Fibroblast of skin of right quadriceps (primary cell): ENCODE data around the gene EGFR.

Source experiments
- DNase-seq: peaks from one replicate; pipeline ENCODE4 v3.0.0-alpha.2; 2013

EGFR gene

GRCh38 chr7:55083206-55083605 lies 64.4 kb downstream of the EGFR start:
- DNase-seq = peak; percentile 81

- no peak for DNase-seq
Observed at GRCh38 chr7:55084307-55084706, 65.5 kb downstream of the EGFR start.

GRCh38 chr7:55085511-55086412 lies 66.9 kb downstream of the EGFR start:
- no peak for DNase-seq

GRCh38 chr7:55086413-55087201 lies 67.8 kb downstream of the EGFR start:
- peak; percentile 90 for DNase-seq

GRCh38 chr7:55087521-55087961 lies 68.7 kb downstream of the EGFR start:
- no peak for DNase-seq

GRCh38 chr7:55088107-55088506 lies 69.3 kb downstream of the EGFR start:
- DNase-seq = no peak

GRCh38 chr7:55088620-55089019 lies 69.8 kb downstream of the EGFR start:
- DNase-seq = no peak

- no peak for DNase-seq
Observed at GRCh38 chr7:55092186-55092974, 73.6 kb downstream of the EGFR start.

GRCh38 chr7:55092975-55093373 lies 74.2 kb downstream of the EGFR start:
- no peak for DNase-seq

- no peak for DNase-seq
Observed at GRCh38 chr7:55093674-55094073, 74.9 kb downstream of the EGFR start.

- no peak for DNase-seq
Observed at GRCh38 chr7:55094092-55094690, 75.4 kb downstream of the EGFR start.

GRCh38 chr7:55095672-55096071 lies 76.9 kb downstream of the EGFR start:
- no peak for DNase-seq

- no peak for DNase-seq
Observed at GRCh38 chr7:55096323-55096722, 77.5 kb downstream of the EGFR start.

GRCh38 chr7:55097100-55097499 lies 78.3 kb downstream of the EGFR start:
- no peak for DNase-seq

GRCh38 chr7:55099066-55099820 lies 80.4 kb downstream of the EGFR start:
- DNase-seq = no peak

- no peak for DNase-seq
Observed at GRCh38 chr7:55099821-55100543, 81.2 kb downstream of the EGFR start.

- no peak for DNase-seq
Observed at GRCh38 chr7:55100544-55101327, 81.9 kb downstream of the EGFR start.

GRCh38 chr7:55101359-55101758 lies 82.5 kb downstream of the EGFR start:
- no peak for DNase-seq

GRCh38 chr7:55104123-55104522 lies 85.3 kb downstream of the EGFR start:
- DNase-seq = no peak

- peak; percentile 85 for DNase-seq
Observed at GRCh38 chr7:55104712-55105433, 86.1 kb downstream of the EGFR start.
